WTC11 (cell line): ENCODE data around the gene ELP2. TPM values are rescaled to one million over a fixed set of nuclear protein-coding genes. Genes with fewer than 3 reads are reported as not detected.

Source experiments
- ATAC-seq: fragments of 200-7000 bp; cut with Tn5 transposase; 2 replicates; pipeline ENCODE4 v1.10.0; 2021; ENCODE audit warnings: mild to moderate bottlenecking, moderate library complexity
- CTCF ChIA-PET: fragments of 300-600 bp; sonication (Branson Sonifier 250); formaldehyde crosslinking; loops from one replicate; lab custom pipeline; 2021; ENCODE audit warnings: antibody characterized with exemption; lab: Charles Lee
- POLR2A ChIA-PET: fragments of 350-600 bp; sonication (Branson Sonifier 250); formaldehyde crosslinking; loops from one replicate; lab custom pipeline; 2021; ENCODE audit warnings: antibody characterized with exemption; lab: Charles Lee
- DNase-seq: peaks from one replicate; pipeline ENCODE4 v3.0.0; 2021; ENCODE audit warnings: low spot score
- H3K27ac Mint-ChIP-seq: 2 replicates; pipeline ENCODE4 v1.8.0; 2021; ENCODE audit warnings: mixed read lengths
- H3K27me3 Mint-ChIP-seq: 2 replicates; pipeline ENCODE4 v1.8.0; 2021; ENCODE audit warnings: low read depth, mild to moderate bottlenecking, moderate library complexity, mixed read lengths
- H3K36me3 Mint-ChIP-seq: 2 replicates; pipeline ENCODE4 v1.8.0; 2021; ENCODE audit warnings: mixed read lengths
- H3K4me1 Mint-ChIP-seq: 2 replicates; pipeline ENCODE4 v1.8.0; 2022; ENCODE audit warnings: mixed read lengths
- H3K4me3 Mint-ChIP-seq: 2 replicates; pipeline ENCODE4 v1.8.0; 2021; ENCODE audit warnings: mild to moderate bottlenecking, moderate library complexity, mixed read lengths
- H3K9me3 Mint-ChIP-seq: 2 replicates; pipeline ENCODE4 v1.8.0; 2021; ENCODE audit warnings: mixed read lengths
- CREM ChIP-seq: sonication (generic); formaldehyde crosslinking; IDR thresholded peaks from 2 replicates; pipeline ENCODE4 v1.8.1; 2022; ENCODE audit warnings: mild to moderate bottlenecking, missing genetic modification reagents, moderate library complexity
- E2F5 ChIP-seq: sonication (generic); formaldehyde crosslinking; IDR thresholded peaks from 2 replicates; pipeline ENCODE4 v1.8.1; 2022; ENCODE audit warnings: mild to moderate bottlenecking, moderate library complexity, missing genetic modification reagents
- EMX1 ChIP-seq: fragments of 250-450 bp; sonication (Bioruptor Pico); IDR thresholded peaks from 2 replicates; pipeline ENCODE4 v1.8.0; 2021; ENCODE audit warnings: mild to moderate bottlenecking
- FOXK1 ChIP-seq: sonication (generic); formaldehyde crosslinking; IDR thresholded peaks from 2 replicates; pipeline ENCODE4 v1.8.0; 2022; ENCODE audit warnings: mild to moderate bottlenecking, moderate library complexity, missing genetic modification reagents
- FOXP1 ChIP-seq: sonication (generic); formaldehyde crosslinking; IDR thresholded peaks from 2 replicates; pipeline ENCODE4 v1.8.0; 2022; ENCODE audit warnings: missing genetic modification reagents, mild to moderate bottlenecking, moderate library complexity, borderline replicate concordance
- GRHL2 ChIP-seq: fragments of 250-450 bp; sonication (Bioruptor Pico); IDR thresholded peaks from 2 replicates; pipeline ENCODE4 v1.8.0; 2022; ENCODE audit warnings: mild to moderate bottlenecking, moderate library complexity; ENCODE audit not compliant: insufficient replicate concordance, severe bottlenecking
- GTF2I ChIP-seq: fragments of 250-450 bp; sonication (Bioruptor Pico); conservative IDR thresholded peaks from 2 replicates; pipeline ENCODE4 v1.4.0; 2021; ENCODE audit warnings: mild to moderate bottlenecking
- IRF1 ChIP-seq: sonication (generic); formaldehyde crosslinking; IDR thresholded peaks from 2 replicates; pipeline ENCODE4 v1.8.0; 2023; ENCODE audit warnings: missing genetic modification reagents
- JAZF1 ChIP-seq: fragments of 250-450 bp; sonication (Bioruptor Pico); IDR thresholded peaks from 2 replicates; pipeline ENCODE4 v1.9.0; 2021; ENCODE audit warnings: moderate library complexity, mild to moderate bottlenecking, inconsistent platforms
- MLX ChIP-seq: sonication (generic); formaldehyde crosslinking; IDR thresholded peaks from 2 replicates; pipeline ENCODE4 v1.8.1; 2023; ENCODE audit warnings: mild to moderate bottlenecking, missing genetic modification reagents, moderate library complexity
- RORB ChIP-seq: fragments of 250-450 bp; sonication (Bioruptor Pico); IDR thresholded peaks from 2 replicates; pipeline ENCODE4 v1.9.0; 2021; ENCODE audit warnings: mild to moderate bottlenecking
- SMAD3 ChIP-seq: sonication (generic); formaldehyde crosslinking; IDR thresholded peaks from 2 replicates; pipeline ENCODE4 v1.8.0; 2022; ENCODE audit warnings: missing genetic modification reagents, mild to moderate bottlenecking, borderline replicate concordance
- TP53 ChIP-seq: sonication (generic); formaldehyde crosslinking; IDR thresholded peaks from 2 replicates; pipeline ENCODE4 v1.8.1; 2023; ENCODE audit warnings: mild to moderate bottlenecking, missing genetic modification reagents
- ZBTB21 ChIP-seq: sonication (generic); formaldehyde crosslinking; IDR thresholded peaks from 2 replicates; pipeline ENCODE4 v1.8.1; 2023; ENCODE audit warnings: mild to moderate bottlenecking, missing genetic modification reagents, borderline replicate concordance
- ZNF219 ChIP-seq: sonication (generic); formaldehyde crosslinking; IDR thresholded peaks from 2 replicates; pipeline ENCODE4 v1.8.0; 2023; ENCODE audit warnings: missing genetic modification reagents, mild to moderate bottlenecking, borderline replicate concordance
- ZNF232 ChIP-seq: sonication (generic); formaldehyde crosslinking; IDR thresholded peaks from 2 replicates; pipeline ENCODE4 v1.8.0; 2022; ENCODE audit warnings: mild to moderate bottlenecking, missing genetic modification reagents
- ZNF263 ChIP-seq: sonication (generic); formaldehyde crosslinking; IDR thresholded peaks from 2 replicates; pipeline ENCODE4 v1.8.1; 2022; ENCODE audit warnings: low read depth, mild to moderate bottlenecking, moderate library complexity, missing genetic modification reagents
- ZNF317 ChIP-seq: sonication (generic); formaldehyde crosslinking; IDR thresholded peaks from 2 replicates; pipeline ENCODE4 v1.8.1; 2023; ENCODE audit warnings: low read depth, mild to moderate bottlenecking, moderate library complexity, missing genetic modification reagents, borderline replicate concordance
- ZNF423 ChIP-seq: fragments of 250-450 bp; sonication (Bioruptor Pico); IDR thresholded peaks from 2 replicates; pipeline ENCODE4 v2.1.2; 2022; ENCODE audit warnings: mild to moderate bottlenecking, moderate library complexity
- total RNA-seq: library from RNA; stranded (reverse); gene quantifications from 3 replicates; pipeline ENCODE4 v1.2.3, GENCODE V29; 2021
- TF ChIP-seq, protein P1 (sequence below): fragments of 250-450 bp; sonication (Bioruptor Pico); IDR thresholded peaks from 2 replicates; pipeline ENCODE4 v1.9.0; 2021; ENCODE audit warnings: mild to moderate bottlenecking
- TF ChIP-seq, protein P2 (sequence below): fragments of 250-450 bp; sonication (Bioruptor Pico); IDR thresholded peaks from 2 replicates; pipeline ENCODE4 v2.1.2; 2022; ENCODE audit warnings: mild to moderate bottlenecking, moderate library complexity
- TF ChIP-seq, protein P3 (sequence below): sonication (generic); formaldehyde crosslinking; IDR thresholded peaks from 2 replicates; pipeline ENCODE4 v1.8.0; 2022; ENCODE audit warnings: mild to moderate bottlenecking, missing genetic modification reagents
- TF ChIP-seq, protein P4 (sequence below): fragments of 250-450 bp; sonication (Bioruptor Pico); IDR thresholded peaks from 2 replicates; pipeline ENCODE4 v1.9.0; 2021; ENCODE audit warnings: moderate library complexity, mild to moderate bottlenecking, inconsistent platforms, borderline replicate concordance

The ELP2 gene
- total RNA-seq, 1 experiment from 2014 or later: 141 TPM

DNA sequence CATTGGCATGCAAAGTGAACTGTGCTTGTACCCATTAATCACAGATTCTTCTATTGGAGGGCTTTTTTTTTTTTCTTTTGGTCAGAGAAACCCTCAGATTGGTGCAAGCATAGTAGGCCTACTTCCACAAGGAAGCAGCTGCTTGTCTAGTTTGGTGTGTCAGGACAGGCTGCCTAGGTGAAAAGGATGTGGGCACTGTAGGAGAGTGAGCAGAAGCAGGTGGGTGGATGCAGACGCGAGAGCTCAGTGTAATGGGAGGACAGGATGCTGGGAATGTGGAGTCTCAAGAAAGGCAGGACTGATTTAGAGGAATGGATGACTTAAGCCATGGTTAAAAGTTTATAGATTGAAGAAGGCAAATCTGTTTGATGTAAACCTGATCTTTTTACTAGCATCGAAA lies 3.1 kb downstream of the ELP2 start:
- no peak for TF ChIP-seq JAZF1 (CRISPR knock-in tag)
- TF ChIP-seq ZNF317 (CRISPR knock-in tag): no peak
- no peak for TF ChIP-seq GRHL2 (CRISPR knock-in tag)
- CTCF ChIA-PET: no interaction called here

GRCh38 chr18:36135264-36135663 lies 5.6 kb downstream of the ELP2 start:
- no peak for DNase-seq
- CTCF ChIA-PET: no interaction called here
- POLR2A ChIA-PET: no interaction called here
- Mint-ChIP-seq H3K36me3 (peaks cover 46% of the 10 kb centered on the region), H3K4me1 (peaks cover 26% of the 10 kb centered on the region), H3K4me3 (no peak overlapping the region), H3K9me3 (no peaks in the 10 kb centered on the region), H3K27me3 (no peaks in the 10 kb centered on the region)
- TF ChIP-seq ZNF317 (CRISPR knock-in tag) (no peak), IRF1 (CRISPR knock-in tag) (no peak), RORB (CRISPR knock-in tag) (no peak)
- TF ChIP-seq, all 79 proteins: peak for 0
- ATAC-seq: no peak
- H3K27ac Mint-ChIP-seq: no peak overlapping the region

More for the DNA sequence above, 3.1 kb downstream of the ELP2 start:
- ATAC-seq: no peak
- H3K4me1 Mint-ChIP-seq: peaks cover 33% of the 10 kb centered on the region
- H3K27me3 Mint-ChIP-seq: no peaks in the 10 kb centered on the region
- no peaks in the 10 kb centered on the region for H3K9me3 Mint-ChIP-seq
- peak overlapping the region; percentile 62 for H3K27ac Mint-ChIP-seq
- peaks cover 29% of the 10 kb centered on the region for H3K36me3 Mint-ChIP-seq
- POLR2A ChIA-PET: interaction anchor here (0.7 kb wide), 1 partner anchor 56 kb away, joined by 5 read pairs; no protein-coding TSS in a partner anchor
- H3K4me3 Mint-ChIP-seq: no peak overlapping the region
- no peak for DNase-seq

DNA sequence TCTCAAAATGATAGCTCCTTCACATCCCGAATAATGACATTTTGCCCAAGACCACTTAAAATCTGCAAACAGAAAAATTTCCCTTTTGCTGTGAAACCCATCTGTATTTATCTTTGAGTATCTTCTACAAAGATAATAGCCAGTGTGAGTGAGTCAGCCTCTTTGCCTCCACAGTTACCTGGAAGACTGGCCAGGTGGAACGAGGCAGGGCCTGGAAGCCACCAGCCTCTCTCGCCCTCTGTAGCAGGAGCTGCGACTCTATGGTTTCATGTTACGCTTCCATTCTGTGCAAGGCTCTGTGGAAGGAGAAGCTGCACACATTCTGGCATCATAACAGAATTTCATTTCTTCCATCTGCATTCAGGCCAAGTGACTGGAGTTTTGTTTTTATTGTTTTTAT lies 9.5 kb downstream of the ELP2 start:
- no peak for ATAC-seq
- Mint-ChIP-seq H3K36me3 (peaks cover 74% of the 10 kb centered on the region), H3K4me1 (no peaks in the 10 kb centered on the region), H3K4me3 (no peak overlapping the region), H3K9me3 (no peaks in the 10 kb centered on the region), H3K27me3 (no peaks in the 10 kb centered on the region), H3K27ac (no peak overlapping the region)
- CTCF ChIA-PET: interaction anchor here (1.0 kb wide), 1 partner anchor 122 kb away, joined by 3 read pairs; no protein-coding TSS in a partner anchor
- POLR2A ChIA-PET: interaction anchor here (0.6 to 1.1 kb wide), 2 partner anchors 72 to 564 kb away, joined by 3 read pairs; partner anchors contain the start of gene RPRD1A
- DNase-seq: no peak
- TF ChIP-seq E2F5 (CRISPR knock-in tag): no peak
- TF ChIP-seq ZNF423 (CRISPR knock-in tag): no peak
- TF ChIP-seq CREM (CRISPR knock-in tag): no peak
- TF ChIP-seq MLX (CRISPR knock-in tag): no peak
- TF ChIP-seq JAZF1 (CRISPR knock-in tag): no peak
- TF ChIP-seq, protein P1, sequence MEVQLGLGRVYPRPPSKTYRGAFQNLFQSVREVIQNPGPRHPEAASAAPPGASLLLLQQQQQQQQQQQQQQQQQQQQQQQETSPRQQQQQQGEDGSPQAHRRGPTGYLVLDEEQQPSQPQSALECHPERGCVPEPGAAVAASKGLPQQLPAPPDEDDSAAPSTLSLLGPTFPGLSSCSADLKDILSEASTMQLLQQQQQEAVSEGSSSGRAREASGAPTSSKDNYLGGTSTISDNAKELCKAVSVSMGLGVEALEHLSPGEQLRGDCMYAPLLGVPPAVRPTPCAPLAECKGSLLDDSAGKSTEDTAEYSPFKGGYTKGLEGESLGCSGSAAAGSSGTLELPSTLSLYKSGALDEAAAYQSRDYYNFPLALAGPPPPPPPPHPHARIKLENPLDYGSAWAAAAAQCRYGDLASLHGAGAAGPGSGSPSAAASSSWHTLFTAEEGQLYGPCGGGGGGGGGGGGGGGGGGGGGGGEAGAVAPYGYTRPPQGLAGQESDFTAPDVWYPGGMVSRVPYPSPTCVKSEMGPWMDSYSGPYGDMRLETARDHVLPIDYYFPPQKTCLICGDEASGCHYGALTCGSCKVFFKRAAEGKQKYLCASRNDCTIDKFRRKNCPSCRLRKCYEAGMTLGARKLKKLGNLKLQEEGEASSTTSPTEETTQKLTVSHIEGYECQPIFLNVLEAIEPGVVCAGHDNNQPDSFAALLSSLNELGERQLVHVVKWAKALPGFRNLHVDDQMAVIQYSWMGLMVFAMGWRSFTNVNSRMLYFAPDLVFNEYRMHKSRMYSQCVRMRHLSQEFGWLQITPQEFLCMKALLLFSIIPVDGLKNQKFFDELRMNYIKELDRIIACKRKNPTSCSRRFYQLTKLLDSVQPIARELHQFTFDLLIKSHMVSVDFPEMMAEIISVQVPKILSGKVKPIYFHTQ (CRISPR knock-in tag): no peak
- no peak for TF ChIP-seq ZNF219
- TF ChIP-seq FOXP1: no peak
- no peak for TF ChIP-seq FOXK1 (CRISPR knock-in tag)
- TF ChIP-seq TP53: no peak
- TF ChIP-seq, protein P2, sequence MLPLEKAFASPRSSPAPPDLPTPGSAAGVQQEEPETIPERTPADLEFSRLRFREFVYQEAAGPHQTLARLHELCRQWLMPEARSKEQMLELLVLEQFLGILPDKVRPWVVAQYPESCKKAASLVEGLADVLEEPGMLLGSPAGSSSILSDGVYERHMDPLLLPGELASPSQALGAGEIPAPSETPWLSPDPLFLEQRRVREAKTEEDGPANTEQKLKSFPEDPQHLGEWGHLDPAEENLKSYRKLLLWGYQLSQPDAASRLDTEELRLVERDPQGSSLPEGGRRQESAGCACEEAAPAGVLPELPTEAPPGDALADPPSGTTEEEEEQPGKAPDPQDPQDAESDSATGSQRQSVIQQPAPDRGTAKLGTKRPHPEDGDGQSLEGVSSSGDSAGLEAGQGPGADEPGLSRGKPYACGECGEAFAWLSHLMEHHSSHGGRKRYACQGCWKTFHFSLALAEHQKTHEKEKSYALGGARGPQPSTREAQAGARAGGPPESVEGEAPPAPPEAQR: no peak
- TF ChIP-seq ZNF232: no peak
- no peak for TF ChIP-seq ZBTB21
- TF ChIP-seq GTF2I (CRISPR knock-in tag): no peak
- TF ChIP-seq ZNF263 (CRISPR knock-in tag): no peak
- no peak for TF ChIP-seq EMX1 (CRISPR knock-in tag)
- TF ChIP-seq, protein P3, sequence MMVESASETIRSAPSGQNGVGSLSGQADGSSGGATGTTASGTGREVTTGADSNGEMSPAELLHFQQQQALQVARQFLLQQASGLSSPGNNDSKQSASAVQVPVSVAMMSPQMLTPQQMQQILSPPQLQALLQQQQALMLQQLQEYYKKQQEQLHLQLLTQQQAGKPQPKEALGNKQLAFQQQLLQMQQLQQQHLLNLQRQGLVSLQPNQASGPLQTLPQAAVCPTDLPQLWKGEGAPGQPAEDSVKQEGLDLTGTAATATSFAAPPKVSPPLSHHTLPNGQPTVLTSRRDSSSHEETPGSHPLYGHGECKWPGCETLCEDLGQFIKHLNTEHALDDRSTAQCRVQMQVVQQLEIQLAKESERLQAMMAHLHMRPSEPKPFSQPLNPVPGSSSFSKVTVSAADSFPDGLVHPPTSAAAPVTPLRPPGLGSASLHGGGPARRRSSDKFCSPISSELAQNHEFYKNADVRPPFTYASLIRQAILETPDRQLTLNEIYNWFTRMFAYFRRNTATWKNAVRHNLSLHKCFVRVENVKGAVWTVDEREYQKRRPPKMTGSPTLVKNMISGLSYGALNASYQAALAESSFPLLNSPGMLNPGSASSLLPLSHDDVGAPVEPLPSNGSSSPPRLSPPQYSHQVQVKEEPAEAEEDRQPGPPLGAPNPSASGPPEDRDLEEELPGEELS (CRISPR knock-in tag): no peak
- TF ChIP-seq, protein P4, sequence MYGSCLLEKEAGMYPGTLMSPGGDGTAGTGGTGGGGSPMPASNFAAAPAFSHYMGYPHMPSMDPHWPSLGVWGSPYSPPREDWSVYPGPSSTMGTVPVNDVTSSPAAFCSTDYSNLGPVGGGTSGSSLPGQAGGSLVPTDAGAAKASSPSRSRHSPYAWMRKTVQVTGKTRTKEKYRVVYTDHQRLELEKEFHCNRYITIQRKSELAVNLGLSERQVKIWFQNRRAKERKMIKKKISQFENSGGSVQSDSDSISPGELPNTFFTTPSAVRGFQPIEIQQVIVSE (CRISPR knock-in tag): no peak
- TF ChIP-seq SMAD3 (CRISPR knock-in tag): no peak
